ENCODE data around the gene NSD1.

NSD1 gene

GRCh38 chr5:177113566-177114424 lies 19.8 kb upstream of the NSD1 start:
- 17% methylated on average over 13 of the region's 14 CpGs for WGBS
- H3K27me3 ChIP-seq (ENCODE audit: insufficient read depth, low read length): no peaks in the 10 kb centered on the region
- H3K4me1 ChIP-seq (ENCODE audit: insufficient read depth, low read length): no peaks in the 10 kb centered on the region
- H3K9me3 ChIP-seq (ENCODE audit: insufficient read depth, low read depth, low read length): no peaks in the 10 kb centered on the region
- H3K27ac ChIP-seq (ENCODE audit: low read depth, low read length): no peak overlapping the region
- no peak overlapping the region for H3K9ac ChIP-seq (ENCODE audit: low read depth, low read length)
- no peak overlapping the region for H3K4me3 ChIP-seq (ENCODE audit: low read length)
- H3K36me3 ChIP-seq (ENCODE audit: insufficient read depth, low read length): no peaks in the 10 kb centered on the region

GRCh38 chr5:177116631-177117373 lies 16.8 kb upstream of the NSD1 start:
- H3K9me3 ChIP-seq (ENCODE audit: insufficient read depth, low read depth, low read length): no peaks in the 10 kb centered on the region
- no peaks in the 10 kb centered on the region for H3K36me3 ChIP-seq (ENCODE audit: insufficient read depth, low read length)
- peak overlapping the region; percentile 57 for H3K9ac ChIP-seq (ENCODE audit: low read depth, low read length)
- H3K4me3 ChIP-seq (ENCODE audit: low read length): no peak overlapping the region
- no peaks in the 10 kb centered on the region for H3K4me1 ChIP-seq (ENCODE audit: insufficient read depth, low read length)
- H3K27ac ChIP-seq (ENCODE audit: low read depth, low read length): no peak overlapping the region
- no peaks in the 10 kb centered on the region for H3K27me3 ChIP-seq (ENCODE audit: insufficient read depth, low read length)
- 70% methylated on average over 49 of the region's 49 CpGs for WGBS

- Histone ChIP-seq H3K27me3 (ENCODE audit: insufficient read depth, low read length) (no peaks in the 10 kb centered on the region), H3K4me3 (ENCODE audit: low read length) (no peak overlapping the region), H3K9me3 (ENCODE audit: insufficient read depth, low read depth, low read length) (no peaks in the 10 kb centered on the region), H3K4me1 (ENCODE audit: insufficient read depth, low read length) (no peaks in the 10 kb centered on the region), H3K9ac (ENCODE audit: low read depth, low read length) (no peak overlapping the region), H3K36me3 (ENCODE audit: insufficient read depth, low read length) (no peaks in the 10 kb centered on the region), H3K27ac (ENCODE audit: low read depth, low read length) (no peak overlapping the region)
- 96% methylated on average over 30 of the region's 30 CpGs for WGBS
Observed at GRCh38 chr5:177117441-177118045, 16.0 kb upstream of the NSD1 start.

- no peaks in the 10 kb centered on the region for H3K27me3 ChIP-seq (ENCODE audit: insufficient read depth, low read length)
- WGBS: 93% methylated on average over 5 of the region's 5 CpGs
- H3K36me3 ChIP-seq (ENCODE audit: insufficient read depth, low read length): no peaks in the 10 kb centered on the region
- no peaks in the 10 kb centered on the region for H3K9me3 ChIP-seq (ENCODE audit: insufficient read depth, low read depth, low read length)
- no peaks in the 10 kb centered on the region for H3K4me1 ChIP-seq (ENCODE audit: insufficient read depth, low read length)
- H3K27ac ChIP-seq (ENCODE audit: low read depth, low read length): no peak overlapping the region
- H3K4me3 ChIP-seq (ENCODE audit: low read length): no peak overlapping the region
- no peak overlapping the region for H3K9ac ChIP-seq (ENCODE audit: low read depth, low read length)
Observed at GRCh38 chr5:177122566-177122965, 11.0 kb upstream of the NSD1 start.

- no peaks in the 10 kb centered on the region for H3K9me3 ChIP-seq (ENCODE audit: insufficient read depth, low read depth, low read length)
- H3K4me1 ChIP-seq (ENCODE audit: insufficient read depth, low read length): no peaks in the 10 kb centered on the region
- no peaks in the 10 kb centered on the region for H3K27me3 ChIP-seq (ENCODE audit: insufficient read depth, low read length)
- H3K4me3 ChIP-seq (ENCODE audit: low read length): no peak overlapping the region
- H3K36me3 ChIP-seq (ENCODE audit: insufficient read depth, low read length): no peaks in the 10 kb centered on the region
- no peak overlapping the region for H3K9ac ChIP-seq (ENCODE audit: low read depth, low read length)
- 94% methylated on average over 12 of the region's 15 CpGs for WGBS
- H3K27ac ChIP-seq (ENCODE audit: low read depth, low read length): no peak overlapping the region
Observed at GRCh38 chr5:177123789-177124485, 9.6 kb upstream of the NSD1 start.

- WGBS: 80% methylated on average over 4 of the region's 4 CpGs
- Histone ChIP-seq H3K9ac (ENCODE audit: low read depth, low read length) (no peak overlapping the region), H3K36me3 (ENCODE audit: insufficient read depth, low read length) (no peaks in the 10 kb centered on the region), H3K27ac (ENCODE audit: low read depth, low read length) (no peak overlapping the region), H3K4me1 (ENCODE audit: insufficient read depth, low read length) (no peaks in the 10 kb centered on the region), H3K4me3 (ENCODE audit: low read length) (no peak overlapping the region), H3K27me3 (ENCODE audit: insufficient read depth, low read length) (no peaks in the 10 kb centered on the region), H3K9me3 (ENCODE audit: insufficient read depth, low read depth, low read length) (no peaks in the 10 kb centered on the region)
Observed at GRCh38 chr5:177124486-177124991, 9.0 kb upstream of the NSD1 start.

- H3K9me3 ChIP-seq (ENCODE audit: insufficient read depth, low read depth, low read length): no peaks in the 10 kb centered on the region
- H3K36me3 ChIP-seq (ENCODE audit: insufficient read depth, low read length): no peaks in the 10 kb centered on the region
- no peak overlapping the region for H3K27ac ChIP-seq (ENCODE audit: low read depth, low read length)
- H3K4me3 ChIP-seq (ENCODE audit: low read length): no peak overlapping the region
- H3K4me1 ChIP-seq (ENCODE audit: insufficient read depth, low read length): peaks cover 15% of the 10 kb centered on the region
- H3K9ac ChIP-seq (ENCODE audit: low read depth, low read length): no peak overlapping the region
- WGBS: 93% methylated on average over 1 of the region's 1 CpG
- no peaks in the 10 kb centered on the region for H3K27me3 ChIP-seq (ENCODE audit: insufficient read depth, low read length)
Observed at GRCh38 chr5:177126771-177127170, 6.8 kb upstream of the NSD1 start.

GRCh38 chr5:177128551-177128981 lies 5.0 kb upstream of the NSD1 start:
- no peaks in the 10 kb centered on the region for H3K9me3 ChIP-seq (ENCODE audit: insufficient read depth, low read depth, low read length)
- no peak overlapping the region for H3K27ac ChIP-seq (ENCODE audit: low read depth, low read length)
- WGBS: 90% methylated on average over 4 of the region's 4 CpGs
- H3K9ac ChIP-seq (ENCODE audit: low read depth, low read length): no peak overlapping the region
- H3K27me3 ChIP-seq (ENCODE audit: insufficient read depth, low read length): no peaks in the 10 kb centered on the region
- H3K36me3 ChIP-seq (ENCODE audit: insufficient read depth, low read length): no peaks in the 10 kb centered on the region
- H3K4me1 ChIP-seq (ENCODE audit: insufficient read depth, low read length): peaks cover 15% of the 10 kb centered on the region
- H3K4me3 ChIP-seq (ENCODE audit: low read length): no peak overlapping the region

GRCh38 chr5:177130211-177131018 lies 3.2 kb upstream of the NSD1 start:
- Histone ChIP-seq H3K4me1 (ENCODE audit: insufficient read depth, low read length) (peaks cover 21% of the 10 kb centered on the region), H3K4me3 (ENCODE audit: low read length) (peak overlapping the region; percentile 84; the same call in 1 of the 2 replicates), H3K36me3 (ENCODE audit: insufficient read depth, low read length) (peaks cover 6% of the 10 kb centered on the region), H3K27ac (ENCODE audit: low read depth, low read length) (no peak overlapping the region), H3K27me3 (ENCODE audit: insufficient read depth, low read length) (no peaks in the 10 kb centered on the region), H3K9ac (ENCODE audit: low read depth, low read length) (peak overlapping the region; percentile 99; the same call in 1 of the 2 replicates), H3K9me3 (ENCODE audit: insufficient read depth, low read depth, low read length) (no peaks in the 10 kb centered on the region)
- WGBS: 88% methylated on average over 5 of the region's 5 CpGs

GRCh38 chr5:177131019-177131320 lies 2.6 kb upstream of the NSD1 start:
- Histone ChIP-seq H3K9me3 (ENCODE audit: insufficient read depth, low read depth, low read length) (no peaks in the 10 kb centered on the region), H3K27me3 (ENCODE audit: insufficient read depth, low read length) (no peaks in the 10 kb centered on the region), H3K36me3 (ENCODE audit: insufficient read depth, low read length) (peaks cover 12% of the 10 kb centered on the region), H3K9ac (ENCODE audit: low read depth, low read length) (peak overlapping the region; percentile 99; the same call in 1 of the 2 replicates), H3K4me1 (ENCODE audit: insufficient read depth, low read length) (peaks cover 27% of the 10 kb centered on the region), H3K4me3 (ENCODE audit: low read length) (peak overlapping the region; percentile 84), H3K27ac (ENCODE audit: low read depth, low read length) (peak overlapping the region; percentile 99; the same call in 1 of the 2 replicates)
- WGBS: 79% methylated on average over 2 of the region's 2 CpGs

Data from HUES64 (cell line).